ENCODE measurements around the gene AURKA.

AURKA gene

GRCh38 chr20:56428410-56428809 lies 36.4 kb upstream of the AURKA start:
- DNase-seq (ENCODE audit: low read depth): no peak
- H3K4me3 ChIP-seq (ENCODE audit: low read depth, low read length): no peak overlapping the region
- no peak for TF ChIP-seq CTCF (IDR thresholded peaks at IDR 0.05; ENCODE audit: low read depth, low read length, missing control alignments)

- no peak overlapping the region for H3K4me3 ChIP-seq (ENCODE audit: low read depth, low read length)
- no peak for TF ChIP-seq CTCF (IDR thresholded peaks at IDR 0.05; ENCODE audit: low read depth, low read length, missing control alignments)
- no peak for DNase-seq (ENCODE audit: low read depth)
These were observed 35.8 kb upstream of the AURKA start for GRCh38 chr20:56427797-56428196.

GRCh38 chr20:56426926-56427325 lies 34.9 kb upstream of the AURKA start:
- no peak for DNase-seq (ENCODE audit: low read depth)
- TF ChIP-seq CTCF (IDR thresholded peaks at IDR 0.05; ENCODE audit: low read depth, low read length, missing control alignments): no peak
- H3K4me3 ChIP-seq (ENCODE audit: low read depth, low read length): no peak overlapping the region

GRCh38 chr20:56426026-56426425 lies 34.0 kb upstream of the AURKA start:
- no peak overlapping the region for H3K4me3 ChIP-seq (ENCODE audit: low read depth, low read length)
- no peak for DNase-seq (ENCODE audit: low read depth)
- TF ChIP-seq CTCF (IDR thresholded peaks at IDR 0.05; ENCODE audit: low read depth, low read length, missing control alignments): no peak

- DNase-seq (ENCODE audit: low read depth): no peak
- no peak overlapping the region for H3K4me3 ChIP-seq (ENCODE audit: low read depth, low read length)
- no peak for TF ChIP-seq CTCF (IDR thresholded peaks at IDR 0.05; ENCODE audit: low read depth, low read length, missing control alignments)
These were observed 32.9 kb upstream of the AURKA start for GRCh38 chr20:56424931-56425330.

GRCh38 chr20:56423886-56424285 lies 31.9 kb upstream of the AURKA start:
- no peak for TF ChIP-seq CTCF (IDR thresholded peaks at IDR 0.05; ENCODE audit: low read depth, low read length, missing control alignments)
- DNase-seq (ENCODE audit: low read depth): no peak
- no peak overlapping the region for H3K4me3 ChIP-seq (ENCODE audit: low read depth, low read length)

- no peak for TF ChIP-seq CTCF (IDR thresholded peaks at IDR 0.05; ENCODE audit: low read depth, low read length, missing control alignments)
- no peak for DNase-seq (ENCODE audit: low read depth)
- H3K4me3 ChIP-seq (ENCODE audit: low read depth, low read length): no peak overlapping the region
These were observed 31.2 kb upstream of the AURKA start for GRCh38 chr20:56423211-56423610.

Data from GM12864 (cell line).